Kidney epithelial cell (primary cell): ENCODE results near the gene EDEM1. TPM values are rescaled to one million over a fixed set of nuclear protein-coding genes. Genes with fewer than 3 reads are reported as not detected.

Experiments
- DNase-seq: peaks from one replicate; pipeline ENCODE4 v3.0.0-alpha.2; 2010; ENCODE audit warnings: low read depth
- H3K27me3 ChIP-seq: 2 replicates; pipeline ENCODE4 v1.6.0; 2011; ENCODE audit warnings: low read length; ENCODE audit not compliant: control insufficient read depth, insufficient read depth
- H3K36me3 ChIP-seq: 2 replicates; pipeline ENCODE4 v1.5.1; 2011; ENCODE audit warnings: low read length; ENCODE audit not compliant: control insufficient read depth, insufficient read depth
- H3K4me3 ChIP-seq: 2 replicates; pipeline ENCODE4 v1.5.1; 2011; ENCODE audit warnings: low read depth, mild to moderate bottlenecking, control low read depth, low read length
- CTCF ChIP-seq: IDR thresholded peaks from 2 replicates; pipeline ENCODE4 v1.5.1; 2011; ENCODE audit warnings: mild to moderate bottlenecking, moderate library complexity, low read length, control low read depth, inconsistent platforms; ENCODE audit not compliant: insufficient read depth, poor library complexity, severe bottlenecking
- total RNA-seq: library from RNA; depleted of rRNA; stranded (reverse); fragments of >200 nt; gene quantifications from 2 replicates; pipeline ENCODE4 v1.2.3, GENCODE V29; 2015

Gene EDEM1
- total RNA-seq, 1 donor from 2014 or later: 56.9 TPM

- no peak for DNase-seq
- no peak for TF ChIP-seq CTCF
- H3K4me3 ChIP-seq: no peak overlapping the region
- peaks cover 3% of the 10 kb centered on the region for H3K36me3 ChIP-seq
- H3K27me3 ChIP-seq: no peaks in the 10 kb centered on the region
These were observed 11.7 kb downstream of the EDEM1 start for GRCh38 chr3:5198986-5199731.

GRCh38 chr3:5201536-5201935 is 14.0 kb downstream of the EDEM1 start:
- no peak for TF ChIP-seq CTCF
- Histone ChIP-seq H3K27me3 (no peaks in the 10 kb centered on the region), H3K4me3 (no peak overlapping the region), H3K36me3 (peaks cover 3% of the 10 kb centered on the region)
- no peak for DNase-seq

- H3K36me3 ChIP-seq: peaks cover 3% of the 10 kb centered on the region
- H3K4me3 ChIP-seq: no peak overlapping the region
- no peak for DNase-seq
- no peak for TF ChIP-seq CTCF
- no peaks in the 10 kb centered on the region for H3K27me3 ChIP-seq
These were observed 14.7 kb downstream of the EDEM1 start for GRCh38 chr3:5202222-5202621.

- TF ChIP-seq CTCF: no peak
- Histone ChIP-seq H3K4me3 (no peak overlapping the region), H3K36me3 (peaks cover 3% of the 10 kb centered on the region), H3K27me3 (no peaks in the 10 kb centered on the region)
- no peak for DNase-seq
These were observed 17.8 kb downstream of the EDEM1 start for GRCh38 chr3:5205165-5205941.

DNA sequence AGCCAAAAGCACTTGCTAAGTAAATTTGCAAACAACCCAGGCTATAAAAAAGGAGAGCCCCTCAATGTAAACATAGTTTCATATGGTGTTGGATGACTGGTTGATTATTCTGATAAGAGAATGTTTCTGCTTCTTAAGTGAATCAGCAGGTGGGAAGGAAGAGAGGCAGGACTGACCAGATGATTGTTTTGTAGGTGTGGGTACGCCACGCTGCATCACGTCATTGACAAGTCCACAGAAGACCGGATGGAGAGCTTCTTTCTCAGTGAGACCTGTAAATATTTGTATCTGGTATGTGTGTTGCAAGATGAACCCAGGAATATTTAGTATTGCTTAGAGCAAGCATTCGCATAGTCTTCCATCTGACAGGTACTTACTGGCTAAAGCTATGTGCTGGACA is 23.4 kb downstream of the EDEM1 start:
- TF ChIP-seq CTCF: no peak
- no peak overlapping the region for H3K4me3 ChIP-seq
- H3K27me3 ChIP-seq: no peaks in the 10 kb centered on the region
- DNase-seq: no peak
- peaks cover 4% of the 10 kb centered on the region for H3K36me3 ChIP-seq
